ENCODE measurements around the gene ADAMTS4. TPM values are rescaled to one million over a fixed set of nuclear protein-coding genes. Genes with fewer than 3 reads are reported as not detected.
A peak's percentile ranks its signal among the peaks of the same experiment; 100 is the strongest.

Gene ADAMTS4
- total RNA-seq, 1 experiment from 2014 or later = 31.6 TPM

- Histone ChIP-seq H3K36me3 (ENCODE audit: insufficient read depth, low read length, poor library complexity, severe bottlenecking) (peaks cover 22% of the 10 kb centered on the region), H3K27me3 (replicated peaks; ENCODE audit: insufficient read depth, low read depth, low read length, poor library complexity) (no peaks in the 10 kb centered on the region), H3K9me3 (ENCODE audit: low read depth, low read length, poor library complexity, severe bottlenecking) (no peaks in the 10 kb centered on the region), H3K4me3 (ENCODE audit: low read depth, low read length, poor library complexity, severe bottlenecking) (peak overlapping the region; percentile 78), H3K27ac (ENCODE audit: low read depth, low read length, poor library complexity, severe bottlenecking) (peak overlapping the region; percentile 87), H3K4me1 (ENCODE audit: insufficient read depth, low read length, poor library complexity, severe bottlenecking) (peaks cover 15% of the 10 kb centered on the region)
- ChIA-PET POLR2A (ENCODE audit: low non-redundant PET) (interaction anchor here (1.5 kb wide), 1 partner anchor 24 kb away, joined by 5 read pairs; the partner anchor contains the start of gene NDUFS2), CTCF (no interaction called here)
- BruUV-seq (replicated peaks) = no TSS peak
- TF ChIP-seq, protein P1, sequence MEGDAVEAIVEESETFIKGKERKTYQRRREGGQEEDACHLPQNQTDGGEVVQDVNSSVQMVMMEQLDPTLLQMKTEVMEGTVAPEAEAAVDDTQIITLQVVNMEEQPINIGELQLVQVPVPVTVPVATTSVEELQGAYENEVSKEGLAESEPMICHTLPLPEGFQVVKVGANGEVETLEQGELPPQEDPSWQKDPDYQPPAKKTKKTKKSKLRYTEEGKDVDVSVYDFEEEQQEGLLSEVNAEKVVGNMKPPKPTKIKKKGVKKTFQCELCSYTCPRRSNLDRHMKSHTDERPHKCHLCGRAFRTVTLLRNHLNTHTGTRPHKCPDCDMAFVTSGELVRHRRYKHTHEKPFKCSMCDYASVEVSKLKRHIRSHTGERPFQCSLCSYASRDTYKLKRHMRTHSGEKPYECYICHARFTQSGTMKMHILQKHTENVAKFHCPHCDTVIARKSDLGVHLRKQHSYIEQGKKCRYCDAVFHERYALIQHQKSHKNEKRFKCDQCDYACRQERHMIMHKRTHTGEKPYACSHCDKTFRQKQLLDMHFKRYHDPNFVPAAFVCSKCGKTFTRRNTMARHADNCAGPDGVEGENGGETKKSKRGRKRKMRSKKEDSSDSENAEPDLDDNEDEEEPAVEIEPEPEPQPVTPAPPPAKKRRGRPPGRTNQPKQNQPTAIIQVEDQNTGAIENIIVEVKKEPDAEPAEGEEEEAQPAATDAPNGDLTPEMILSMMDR (conservative IDR thresholded peaks at IDR 0.05; ENCODE audit: low read depth, low read length) = no peak
- TF ChIP-seq EZH2 (IDR thresholded peaks at IDR 0.05; ENCODE audit: borderline replicate concordance, low read depth, low read length, poor library complexity, severe bottlenecking) = no peak
- DNase-seq (ENCODE audit: low spot score) = no peak
- intact Hi-C loops (cut with micrococcal nuclease; ENCODE audit: unreplicated experiment) = no loop called here
Measured at GRCh38 chr1:161177936-161178244, 21.0 kb downstream of the ADAMTS4 start.

GRCh38 chr1:161177112-161177935 is 21.5 kb downstream of the ADAMTS4 start, which contains the start of gene B4GALT3:
Gene B4GALT3 (minus strand): TSS chr1:161177507. CDS start chr1:161176060, 1,447 bp downstream.
- no peaks in the 10 kb centered on the region for H3K9me3 ChIP-seq (ENCODE audit: low read depth, low read length, poor library complexity, severe bottlenecking)
- BruUV-seq (replicated peaks) = TSS peak; percentile 93
- TF ChIP-seq EZH2 (IDR thresholded peaks at IDR 0.05; ENCODE audit: borderline replicate concordance, low read depth, low read length, poor library complexity, severe bottlenecking) = no peak
- TF ChIP-seq, protein P1 (conservative IDR thresholded peaks at IDR 0.05; ENCODE audit: low read depth, low read length) = no peak
- peak; percentile 89 for DNase-seq (ENCODE audit: low spot score)
- POLR2A ChIA-PET (ENCODE audit: low non-redundant PET) = interaction anchor here (1.5 kb wide), 1 partner anchor 25 kb away, joined by 5 read pairs; the partner anchor contains the start of gene NDUFS2
- peaks cover 28% of the 10 kb centered on the region for H3K36me3 ChIP-seq (ENCODE audit: insufficient read depth, low read length, poor library complexity, severe bottlenecking)
- peaks cover 15% of the 10 kb centered on the region for H3K4me1 ChIP-seq (ENCODE audit: insufficient read depth, low read length, poor library complexity, severe bottlenecking)
- intact Hi-C loops (cut with micrococcal nuclease; ENCODE audit: unreplicated experiment) = no loop called here
- peak within 1 kb of the TSS; percentile 78 for H3K4me3 ChIP-seq (ENCODE audit: low read depth, low read length, poor library complexity, severe bottlenecking)
- peak within 1 kb of the TSS; percentile 87 for H3K27ac ChIP-seq (ENCODE audit: low read depth, low read length, poor library complexity, severe bottlenecking)
- no peaks in the 10 kb centered on the region for H3K27me3 ChIP-seq (replicated peaks; ENCODE audit: insufficient read depth, low read depth, low read length, poor library complexity)
- CTCF ChIA-PET = no interaction called here

DNA sequence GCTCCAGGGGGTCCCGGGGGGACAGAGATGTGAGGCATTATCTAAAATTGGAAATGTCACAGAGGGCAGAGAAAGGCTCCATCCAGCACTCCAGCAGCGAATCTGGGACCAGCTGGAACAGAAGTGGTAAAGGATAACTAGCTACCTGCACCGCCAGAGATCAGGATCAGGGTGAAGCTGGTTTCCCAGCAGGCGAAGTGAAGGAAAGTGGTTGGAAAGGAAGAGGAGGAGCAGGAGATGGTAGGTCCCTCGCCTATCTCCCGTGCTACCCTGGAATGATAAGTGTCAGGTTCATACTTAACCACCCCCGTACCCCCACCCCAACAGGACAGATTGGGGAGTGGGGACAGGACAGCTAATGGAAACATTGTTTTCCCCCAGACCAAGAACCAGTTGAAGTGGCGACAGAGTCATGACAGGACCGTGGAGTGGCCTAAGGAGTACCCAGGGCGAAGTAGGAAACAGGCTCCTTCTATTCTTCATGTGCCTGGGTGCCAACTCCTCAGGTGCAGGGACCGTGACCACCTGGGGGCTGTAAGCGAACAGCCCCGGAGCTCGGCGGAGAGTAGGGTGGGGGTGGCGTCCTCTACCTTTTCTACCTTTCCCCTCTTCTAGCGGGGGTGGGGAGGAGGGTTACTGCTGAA is 22.3 kb downstream of the ADAMTS4 start:
- Histone ChIP-seq H3K4me1 (ENCODE audit: insufficient read depth, low read length, poor library complexity, severe bottlenecking) (peaks cover 15% of the 10 kb centered on the region), H3K36me3 (ENCODE audit: insufficient read depth, low read length, poor library complexity, severe bottlenecking) (peaks cover 35% of the 10 kb centered on the region), H3K9me3 (ENCODE audit: low read depth, low read length, poor library complexity, severe bottlenecking) (no peaks in the 10 kb centered on the region), H3K27ac (ENCODE audit: low read depth, low read length, poor library complexity, severe bottlenecking) (peak overlapping the region; percentile 87), H3K4me3 (ENCODE audit: low read depth, low read length, poor library complexity, severe bottlenecking) (peak overlapping the region; percentile 78), H3K27me3 (replicated peaks; ENCODE audit: insufficient read depth, low read depth, low read length, poor library complexity) (no peaks in the 10 kb centered on the region)
- TF ChIP-seq EZH2 (IDR thresholded peaks at IDR 0.05; ENCODE audit: borderline replicate concordance, low read depth, low read length, poor library complexity, severe bottlenecking) = no peak
- TF ChIP-seq, protein P1 (conservative IDR thresholded peaks at IDR 0.05; ENCODE audit: low read depth, low read length) = no peak
- no peak for DNase-seq (ENCODE audit: low spot score)
- ChIA-PET POLR2A (ENCODE audit: low non-redundant PET) (interaction anchor here (1.5 kb wide), 1 partner anchor 26 kb away, joined by 5 read pairs; the partner anchor contains the start of gene NDUFS2), CTCF (no interaction called here)
- BruUV-seq (replicated peaks) = no TSS peak
- intact Hi-C loops (cut with micrococcal nuclease; ENCODE audit: unreplicated experiment) = no loop called here
